Measurements from ENCODE around the gene SPINK8. TPM values are rescaled to one million over a fixed set of nuclear protein-coding genes. Genes with fewer than 3 reads are reported as not detected.

Gene SPINK8
- total RNA-seq, 1 donor from 2014 or later, result not detected

GRCh38 chr3:48297111-48297810 is 36.2 kb downstream of the SPINK8 start:
- Mint-ChIP-seq H3K36me3 (ENCODE audit: insufficient read depth) (peaks cover 18% of the 10 kb centered on the region), H3K4me3 (ENCODE audit: low read depth) (no peak overlapping the region), H3K27ac (no peak overlapping the region), H3K9me3 (ENCODE audit: low read depth) (no peaks in the 10 kb centered on the region), H3K4me1 (ENCODE audit: low read depth) (peaks cover 18% of the 10 kb centered on the region), H3K27me3 (no peaks in the 10 kb centered on the region)
- TF ChIP-seq, protein P1, sequence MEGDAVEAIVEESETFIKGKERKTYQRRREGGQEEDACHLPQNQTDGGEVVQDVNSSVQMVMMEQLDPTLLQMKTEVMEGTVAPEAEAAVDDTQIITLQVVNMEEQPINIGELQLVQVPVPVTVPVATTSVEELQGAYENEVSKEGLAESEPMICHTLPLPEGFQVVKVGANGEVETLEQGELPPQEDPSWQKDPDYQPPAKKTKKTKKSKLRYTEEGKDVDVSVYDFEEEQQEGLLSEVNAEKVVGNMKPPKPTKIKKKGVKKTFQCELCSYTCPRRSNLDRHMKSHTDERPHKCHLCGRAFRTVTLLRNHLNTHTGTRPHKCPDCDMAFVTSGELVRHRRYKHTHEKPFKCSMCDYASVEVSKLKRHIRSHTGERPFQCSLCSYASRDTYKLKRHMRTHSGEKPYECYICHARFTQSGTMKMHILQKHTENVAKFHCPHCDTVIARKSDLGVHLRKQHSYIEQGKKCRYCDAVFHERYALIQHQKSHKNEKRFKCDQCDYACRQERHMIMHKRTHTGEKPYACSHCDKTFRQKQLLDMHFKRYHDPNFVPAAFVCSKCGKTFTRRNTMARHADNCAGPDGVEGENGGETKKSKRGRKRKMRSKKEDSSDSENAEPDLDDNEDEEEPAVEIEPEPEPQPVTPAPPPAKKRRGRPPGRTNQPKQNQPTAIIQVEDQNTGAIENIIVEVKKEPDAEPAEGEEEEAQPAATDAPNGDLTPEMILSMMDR (IDR thresholded peaks at IDR 0.05; ENCODE audit: unreplicated experiment), result no peak
- DNase-seq (ENCODE audit: low spot score, unreplicated experiment), result no peak

DNA sequence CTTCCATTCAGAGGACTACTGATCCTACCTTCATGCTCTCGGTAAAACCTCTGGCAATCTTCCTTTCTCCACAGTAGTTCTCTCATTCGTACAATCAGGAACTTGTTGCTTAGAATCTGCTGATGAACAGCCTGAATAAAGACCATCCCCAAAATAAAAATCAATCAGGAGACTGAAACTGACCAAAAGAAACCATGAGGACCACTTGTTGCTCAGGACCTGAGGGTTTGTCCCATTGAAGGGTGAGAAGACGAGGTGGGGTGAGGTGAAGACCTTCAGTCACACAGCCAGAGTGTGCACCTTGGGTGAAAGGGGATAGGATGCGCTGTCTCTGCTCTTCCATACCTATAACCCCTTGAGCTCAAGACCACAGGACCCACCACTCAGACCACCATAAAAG is 36.8 kb downstream of the SPINK8 start:
- DNase-seq (ENCODE audit: low spot score, unreplicated experiment), result no peak
- TF ChIP-seq, protein P1 (IDR thresholded peaks at IDR 0.05; ENCODE audit: unreplicated experiment), result no peak
- H3K27me3 Mint-ChIP-seq, result no peaks in the 10 kb centered on the region
- peaks cover 14% of the 10 kb centered on the region for H3K4me1 Mint-ChIP-seq (ENCODE audit: low read depth)
- H3K36me3 Mint-ChIP-seq (ENCODE audit: insufficient read depth), result peaks cover 20% of the 10 kb centered on the region
- H3K9me3 Mint-ChIP-seq (ENCODE audit: low read depth), result no peaks in the 10 kb centered on the region
- no peak overlapping the region for H3K4me3 Mint-ChIP-seq (ENCODE audit: low read depth)
- H3K27ac Mint-ChIP-seq, result no peak overlapping the region

DNA sequence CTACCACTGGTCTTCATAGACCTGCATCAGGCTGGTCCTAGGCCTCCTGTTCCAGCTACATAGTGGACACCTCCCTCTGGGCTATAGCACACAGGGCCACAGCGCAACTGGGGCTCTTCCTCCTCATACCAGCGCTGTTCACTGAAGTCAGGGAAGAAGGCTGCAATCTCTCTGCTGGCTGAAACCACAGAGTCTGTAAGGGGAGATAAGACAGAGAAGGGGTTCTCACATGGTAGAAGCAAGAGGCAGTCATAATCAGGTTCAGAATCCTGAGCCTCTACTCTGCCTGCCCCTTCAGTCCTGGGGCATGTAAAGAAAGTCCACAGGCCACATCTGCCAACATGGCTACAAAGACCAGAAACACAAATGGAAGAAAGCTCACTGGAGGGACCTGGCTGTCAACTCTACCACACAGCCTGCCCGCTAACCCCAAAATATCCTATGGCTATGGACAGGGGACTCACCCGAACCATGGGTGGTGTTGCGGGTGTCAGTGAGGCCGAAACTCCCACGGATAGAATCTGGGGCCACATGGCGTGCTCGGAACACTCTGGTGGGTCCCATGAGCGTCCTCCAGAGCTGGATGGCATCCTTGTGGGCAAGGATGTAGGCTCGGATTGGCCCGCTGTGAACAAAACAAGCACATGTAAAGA is 38.7 kb downstream of the SPINK8 start:
- Mint-ChIP-seq H3K27me3 (no peaks in the 10 kb centered on the region), H3K36me3 (ENCODE audit: insufficient read depth) (peaks cover 25% of the 10 kb centered on the region), H3K4me3 (ENCODE audit: low read depth) (no peak overlapping the region), H3K27ac (no peak overlapping the region), H3K9me3 (ENCODE audit: low read depth) (peaks cover 2% of the 10 kb centered on the region), H3K4me1 (ENCODE audit: low read depth) (peaks cover 6% of the 10 kb centered on the region)
- DNase-seq (ENCODE audit: low spot score, unreplicated experiment), result no peak
- TF ChIP-seq, protein P1 (IDR thresholded peaks at IDR 0.05; ENCODE audit: unreplicated experiment), result no peak

DNA sequence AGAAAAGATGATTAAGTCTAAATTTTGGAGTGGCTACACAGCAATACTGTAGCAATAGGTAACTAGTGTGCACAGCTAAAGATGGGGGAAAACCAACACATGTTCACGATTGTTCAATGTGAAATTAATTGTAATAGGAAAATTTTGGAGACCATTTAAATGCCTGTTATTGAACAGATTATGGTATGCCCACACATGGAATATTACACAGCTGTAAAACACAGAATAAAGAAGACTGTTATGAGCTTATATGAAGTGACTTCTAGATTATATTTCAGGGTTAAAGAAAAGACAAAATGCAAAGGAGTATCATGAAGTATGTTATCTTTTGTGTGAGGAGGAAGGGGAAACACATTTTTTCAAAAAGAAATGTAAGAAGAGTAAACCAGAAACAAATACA is 43.8 kb downstream of the SPINK8 start:
- Mint-ChIP-seq H3K27ac (no peak overlapping the region), H3K36me3 (ENCODE audit: insufficient read depth) (peaks cover 26% of the 10 kb centered on the region), H3K27me3 (no peaks in the 10 kb centered on the region), H3K9me3 (ENCODE audit: low read depth) (peaks cover 10% of the 10 kb centered on the region), H3K4me3 (ENCODE audit: low read depth) (no peak overlapping the region), H3K4me1 (ENCODE audit: low read depth) (no peaks in the 10 kb centered on the region)
- no peak for DNase-seq (ENCODE audit: low spot score, unreplicated experiment)
- TF ChIP-seq, protein P1 (IDR thresholded peaks at IDR 0.05; ENCODE audit: unreplicated experiment), result no peak

DNA sequence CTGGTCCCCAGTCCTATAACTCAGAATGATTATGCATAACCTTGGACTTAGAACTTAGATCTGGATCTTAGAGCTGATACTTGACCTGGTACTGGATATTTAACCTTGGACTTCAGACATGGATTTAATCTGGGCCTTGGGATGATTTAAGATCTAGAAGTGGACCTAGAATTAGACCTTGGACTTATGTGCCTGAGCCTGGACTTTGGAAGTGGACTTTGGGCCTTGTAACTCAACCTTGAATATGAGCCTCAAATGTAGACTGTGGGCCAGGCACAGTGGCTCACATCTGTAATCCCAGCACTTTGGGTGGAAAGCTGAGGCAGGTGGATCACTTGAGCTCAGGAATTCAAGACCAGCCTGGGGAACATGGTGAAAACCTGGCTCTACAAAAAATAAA is 46.4 kb downstream of the SPINK8 start:
- H3K27ac Mint-ChIP-seq, result no peak overlapping the region
- H3K36me3 Mint-ChIP-seq (ENCODE audit: insufficient read depth), result peaks cover 18% of the 10 kb centered on the region
- no peak for DNase-seq (ENCODE audit: low spot score, unreplicated experiment)
- H3K4me3 Mint-ChIP-seq (ENCODE audit: low read depth), result no peak overlapping the region
- H3K4me1 Mint-ChIP-seq (ENCODE audit: low read depth), result no peaks in the 10 kb centered on the region
- TF ChIP-seq, protein P1 (IDR thresholded peaks at IDR 0.05; ENCODE audit: unreplicated experiment), result no peak
- peaks cover 10% of the 10 kb centered on the region for H3K9me3 Mint-ChIP-seq (ENCODE audit: low read depth)
- H3K27me3 Mint-ChIP-seq, result no peaks in the 10 kb centered on the region

Measured in progenitor cell of endocrine pancreas (in vitro differentiated cells).